Type B pancreatic cell (in vitro differentiated cells): ENCODE measurements around the gene METTL17. TPM values are rescaled to one million over a fixed set of nuclear protein-coding genes. Genes with fewer than 3 reads are reported as not detected.
A peak's percentile ranks its signal among the peaks of the same experiment; 100 is the strongest.
"Not testable (repeated sequence)": the region's sequence is repeated elsewhere in the genome, so short reads cannot be mapped to it uniquely, and the experiment has no call there.

Source experiments
- DNase-seq: peaks from one replicate; pipeline ENCODE4 v3.0.0; 2021; ENCODE audit warnings: mixed read lengths; ENCODE audit not compliant: unreplicated experiment; ENCODE audit errors: extremely low spot score
- H3K27ac Mint-ChIP-seq: 2 replicates; pipeline ENCODE4 v1.8.0; 2021; ENCODE audit warnings: mild to moderate bottlenecking, mixed read lengths
- H3K27me3 Mint-ChIP-seq: 2 replicates; pipeline ENCODE4 v1.8.0; 2021; ENCODE audit warnings: mixed read lengths
- H3K36me3 Mint-ChIP-seq: 2 replicates; pipeline ENCODE4 v1.8.0; 2021; ENCODE audit warnings: mixed read lengths
- H3K4me1 Mint-ChIP-seq: one replicate; pipeline ENCODE4 v1.8.0; 2021; ENCODE audit warnings: mixed read lengths; ENCODE audit not compliant: unreplicated experiment
- H3K4me3 Mint-ChIP-seq: 2 replicates; pipeline ENCODE4 v1.8.0; 2021; ENCODE audit warnings: mild to moderate bottlenecking, mixed read lengths
- H3K9me3 Mint-ChIP-seq: 2 replicates; pipeline ENCODE4 v1.8.0; 2021; ENCODE audit warnings: mixed read lengths
- total RNA-seq: library from RNA; stranded (reverse); gene quantifications from 2 replicates; pipeline ENCODE4 v1.2.1, GENCODE V29; 2021; ENCODE audit warnings: low replicate concordance
- TF ChIP-seq, protein P1 (sequence below): fragments of 200-600 bp; sonication (generic); conservative IDR thresholded peaks from 2 replicates; pipeline ENCODE4 v1.5.0; 2021; ENCODE audit warnings: antibody characterized with exemption, mild to moderate bottlenecking

Gene METTL17
- total RNA-seq, 1 donor from 2014 or later, result 88.1 TPM

DNA sequence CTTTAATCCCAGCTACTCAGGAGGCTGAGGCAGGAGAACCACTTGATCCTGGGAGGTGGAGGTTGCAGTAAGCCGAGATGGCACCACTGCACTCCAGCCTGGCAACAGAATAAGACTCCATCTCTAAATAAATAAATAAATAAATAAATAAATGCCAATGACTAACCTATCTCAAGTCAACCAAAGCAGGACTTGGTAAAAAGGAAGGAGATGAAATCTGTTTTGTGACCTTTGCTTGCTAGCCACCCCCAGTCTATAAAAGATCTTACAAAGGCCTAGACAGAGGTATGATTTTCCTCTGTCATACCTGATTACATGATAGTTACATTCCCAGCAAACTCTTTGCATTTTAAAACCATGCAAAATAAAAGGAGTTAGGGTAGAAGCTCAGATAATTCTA is 13.5 kb upstream of the METTL17 start:
- H3K4me3 Mint-ChIP-seq, result no peak overlapping the region
- no peaks in the 10 kb centered on the region for H3K36me3 Mint-ChIP-seq
- peaks cover 7% of the 10 kb centered on the region for H3K4me1 Mint-ChIP-seq
- TF ChIP-seq, protein P1, sequence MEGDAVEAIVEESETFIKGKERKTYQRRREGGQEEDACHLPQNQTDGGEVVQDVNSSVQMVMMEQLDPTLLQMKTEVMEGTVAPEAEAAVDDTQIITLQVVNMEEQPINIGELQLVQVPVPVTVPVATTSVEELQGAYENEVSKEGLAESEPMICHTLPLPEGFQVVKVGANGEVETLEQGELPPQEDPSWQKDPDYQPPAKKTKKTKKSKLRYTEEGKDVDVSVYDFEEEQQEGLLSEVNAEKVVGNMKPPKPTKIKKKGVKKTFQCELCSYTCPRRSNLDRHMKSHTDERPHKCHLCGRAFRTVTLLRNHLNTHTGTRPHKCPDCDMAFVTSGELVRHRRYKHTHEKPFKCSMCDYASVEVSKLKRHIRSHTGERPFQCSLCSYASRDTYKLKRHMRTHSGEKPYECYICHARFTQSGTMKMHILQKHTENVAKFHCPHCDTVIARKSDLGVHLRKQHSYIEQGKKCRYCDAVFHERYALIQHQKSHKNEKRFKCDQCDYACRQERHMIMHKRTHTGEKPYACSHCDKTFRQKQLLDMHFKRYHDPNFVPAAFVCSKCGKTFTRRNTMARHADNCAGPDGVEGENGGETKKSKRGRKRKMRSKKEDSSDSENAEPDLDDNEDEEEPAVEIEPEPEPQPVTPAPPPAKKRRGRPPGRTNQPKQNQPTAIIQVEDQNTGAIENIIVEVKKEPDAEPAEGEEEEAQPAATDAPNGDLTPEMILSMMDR, result no peak
- DNase-seq, result no peak
- H3K27me3 Mint-ChIP-seq, result peaks cover 6% of the 10 kb centered on the region
- H3K27ac Mint-ChIP-seq, result no peak overlapping the region
- no peaks in the 10 kb centered on the region for H3K9me3 Mint-ChIP-seq

DNA sequence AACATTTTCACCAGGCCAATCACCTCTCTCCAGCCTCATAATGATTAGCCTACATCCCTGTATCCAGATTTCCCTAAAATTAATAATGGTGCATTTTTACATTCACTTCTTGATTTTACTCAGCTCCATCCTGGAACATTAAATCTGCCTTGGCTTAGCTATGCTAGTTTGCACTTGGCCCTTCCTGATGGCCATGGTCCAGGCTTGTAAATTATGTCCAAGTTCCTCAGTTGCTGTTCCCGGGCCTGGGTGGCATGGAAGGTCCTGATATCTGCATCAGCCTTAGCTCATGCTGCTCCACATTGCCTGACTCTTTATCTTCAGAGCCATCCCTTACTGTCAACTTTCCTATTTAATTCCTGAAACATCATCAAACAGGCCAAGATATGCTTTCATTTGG is 11.1 kb upstream of the METTL17 start:
- Mint-ChIP-seq H3K4me1 (no peaks in the 10 kb centered on the region), H3K27me3 (peaks cover 3% of the 10 kb centered on the region), H3K36me3 (no peaks in the 10 kb centered on the region), H3K27ac (no peak overlapping the region), H3K9me3 (no peaks in the 10 kb centered on the region), H3K4me3 (no peak overlapping the region)
- TF ChIP-seq, protein P1, result no peak
- DNase-seq, result no peak

DNA sequence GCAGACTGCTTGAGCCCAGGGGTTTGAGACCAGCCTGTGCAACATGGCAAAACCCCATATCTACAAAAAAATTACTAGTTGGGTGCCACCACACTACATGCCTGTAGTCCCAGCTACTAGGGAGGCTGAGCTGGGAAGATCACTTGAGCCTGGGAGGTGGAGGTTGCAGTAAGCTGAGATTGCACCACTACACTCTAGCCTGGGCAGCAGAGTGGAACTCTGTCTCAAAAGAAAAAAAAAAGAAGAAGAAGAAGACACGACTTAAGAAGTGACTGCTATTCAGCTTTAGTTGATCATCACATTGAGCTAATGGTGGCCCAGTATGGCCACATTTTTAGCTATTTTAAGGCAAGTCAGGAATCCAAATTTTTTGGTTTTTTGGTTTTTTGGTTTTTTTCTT is 8.9 kb upstream of the METTL17 start:
- Mint-ChIP-seq H3K4me1 (no peaks in the 10 kb centered on the region), H3K9me3 (no peaks in the 10 kb centered on the region), H3K4me3 (no peak overlapping the region), H3K27ac (no peak overlapping the region), H3K27me3 (peaks cover 14% of the 10 kb centered on the region), H3K36me3 (no peaks in the 10 kb centered on the region)
- no peak for DNase-seq
- TF ChIP-seq, protein P1, result no peak

DNA sequence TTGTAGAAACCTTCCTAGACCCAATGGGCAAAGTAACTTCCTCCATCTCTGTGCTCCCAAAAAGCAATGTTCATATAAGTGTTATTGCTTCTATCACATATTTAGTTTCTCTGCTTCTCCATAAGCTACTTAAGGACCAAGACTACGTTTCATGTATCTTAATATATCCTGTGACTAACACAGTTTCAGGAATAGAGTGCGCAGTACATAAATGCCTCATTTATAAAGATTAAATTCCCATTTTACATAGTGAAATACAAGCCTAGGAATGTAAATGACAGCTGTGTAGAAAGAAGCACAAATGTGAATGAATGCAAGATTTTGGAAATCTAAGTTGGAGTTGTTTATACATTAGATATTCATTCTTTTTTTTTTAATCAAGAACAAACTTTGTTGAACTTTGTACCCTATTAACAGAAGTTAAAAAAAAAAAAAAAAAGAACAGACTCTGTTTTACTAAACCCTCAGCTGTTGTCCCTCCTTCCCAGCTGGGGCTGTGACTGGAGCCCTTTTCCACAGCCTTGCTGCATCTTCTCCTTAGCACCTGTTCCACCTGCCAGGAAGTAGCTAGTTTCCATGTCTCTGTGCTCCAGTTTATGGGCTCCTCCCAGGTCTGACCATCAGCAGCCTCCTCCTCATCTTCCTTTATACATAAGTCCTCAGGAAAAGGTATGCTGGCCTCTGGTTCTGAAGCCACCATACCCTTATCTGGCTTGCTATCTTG is 7.0 kb upstream of the METTL17 start:
- DNase-seq, result no peak
- Mint-ChIP-seq H3K9me3 (no peaks in the 10 kb centered on the region), H3K4me3 (no peak overlapping the region), H3K4me1 (no peaks in the 10 kb centered on the region), H3K27ac (no peak overlapping the region), H3K36me3 (no peaks in the 10 kb centered on the region), H3K27me3 (peaks cover 18% of the 10 kb centered on the region)
- TF ChIP-seq, protein P1, result no peak

DNA sequence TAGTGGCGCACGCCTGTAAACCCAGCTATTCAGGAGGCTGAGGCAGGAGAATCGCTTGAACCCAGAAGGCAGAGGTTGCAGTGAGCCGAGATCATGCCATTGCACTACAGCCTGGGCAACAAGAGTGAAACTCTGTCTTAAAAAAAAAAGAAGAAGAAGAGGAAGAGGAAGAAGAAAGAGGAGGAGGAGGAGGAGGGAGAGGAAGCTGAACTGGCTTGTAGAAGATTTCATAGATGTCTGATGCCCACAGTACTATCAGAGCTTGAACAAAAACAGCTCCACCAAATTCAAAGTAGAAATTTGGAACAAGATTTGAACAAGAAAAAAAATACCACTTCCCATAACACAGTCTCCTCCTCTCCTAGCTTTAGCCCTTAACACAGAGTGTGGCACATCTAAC is 4.1 kb upstream of the METTL17 start:
- not testable (repeated sequence) for H3K4me1 Mint-ChIP-seq, H3K9me3 Mint-ChIP-seq, H3K27ac Mint-ChIP-seq, DNase-seq, H3K4me3 Mint-ChIP-seq, H3K36me3 Mint-ChIP-seq
- peaks cover 18% of the 10 kb centered on the region for H3K27me3 Mint-ChIP-seq

DNA sequence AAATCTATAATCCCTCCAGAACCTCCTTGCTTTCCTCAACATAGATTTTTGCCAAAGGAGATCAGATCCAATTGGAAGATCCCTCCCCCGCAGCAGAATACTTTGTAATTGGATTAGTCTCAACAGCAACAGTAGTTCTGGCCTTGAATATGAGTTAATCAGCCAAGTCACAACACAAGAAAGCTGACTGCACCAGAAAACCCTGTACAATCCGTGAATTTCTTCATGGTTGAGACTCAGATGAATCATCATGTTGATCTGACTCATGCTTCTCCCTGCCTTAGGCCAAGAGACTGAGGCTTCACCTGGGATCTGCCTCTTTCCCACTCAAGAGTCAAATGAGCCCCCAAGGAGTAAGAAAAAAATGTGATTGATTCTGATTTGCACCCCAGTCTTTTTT is 3.0 kb upstream of the METTL17 start:
- DNase-seq, result no peak
- H3K27ac Mint-ChIP-seq, result peak overlapping the region; percentile 67
- no peaks in the 10 kb centered on the region for H3K9me3 Mint-ChIP-seq
- H3K27me3 Mint-ChIP-seq, result peaks cover 18% of the 10 kb centered on the region
- H3K4me1 Mint-ChIP-seq, result peaks cover 12% of the 10 kb centered on the region
- H3K36me3 Mint-ChIP-seq, result peaks cover 5% of the 10 kb centered on the region
- H3K4me3 Mint-ChIP-seq, result peak overlapping the region; percentile 23
- TF ChIP-seq, protein P1, result no peak
